Liver (tissue), 9 donors: ENCODE results near the gene PRICKLE1. TPM values are rescaled to one million over a fixed set of nuclear protein-coding genes. Genes with fewer than 3 reads are reported as not detected.
A peak's percentile ranks its signal among the peaks of the same experiment; 100 is the strongest.

Experiments used
- DNase-seq: peaks from one replicate; pipeline ENCODE4 v3.0.0-alpha.2; 2017; ENCODE audit warnings: low spot score
- H3K27ac ChIP-seq, 2 donors: one replicate each; pipeline ENCODE4 v1.7.0; 2013; ENCODE audit warnings: inconsistent platforms in 2 of 2, low read length in 2 of 2, control low read depth in 1 of 2, low read depth in 1 of 2, mild to moderate bottlenecking in 1 of 2
- H3K27me3 ChIP-seq, 4 donors: one replicate each; pipeline versions ENCODE4 v1.6.1 to v1.7.0; 2013; ENCODE audit warnings: low read length in 3 of 4, inconsistent platforms in 1 of 4, mild to moderate bottlenecking in 1 of 4, moderate library complexity in 1 of 4; ENCODE audit not compliant: control insufficient read depth in 4 of 4, insufficient read depth in 4 of 4
- H3K36me3 ChIP-seq, 4 donors: one replicate each; pipeline versions ENCODE4 v1.6.1 to v1.7.0; 2013; ENCODE audit warnings: low read length in 3 of 4, mild to moderate bottlenecking in 3 of 4, low read depth in 1 of 4, moderate library complexity in 1 of 4; ENCODE audit not compliant: control insufficient read depth in 4 of 4, insufficient read depth in 3 of 4
- H3K4me1 ChIP-seq, 4 donors: one replicate each; pipeline versions ENCODE4 v1.6.1 to v1.7.0; 2013; ENCODE audit warnings: low read length in 3 of 4, mild to moderate bottlenecking in 3 of 4, moderate library complexity in 1 of 4; ENCODE audit not compliant: control insufficient read depth in 4 of 4, insufficient read depth in 4 of 4
- H3K4me3 ChIP-seq, 3 donors: one replicate each; pipeline versions ENCODE4 v1.6.1 to v1.7.0; 2013; ENCODE audit warnings: low read length in 3 of 3, control low read depth in 1 of 3, low read depth in 1 of 3, mild to moderate bottlenecking in 1 of 3
- H3K9ac ChIP-seq, 2 donors: one replicate each; pipeline ENCODE4 v1.7.0; 2013; ENCODE audit warnings: low read length in 2 of 2, mild to moderate bottlenecking in 2 of 2, moderate library complexity in 2 of 2, control low read depth in 1 of 2, low read depth in 1 of 2
- H3K9me3 ChIP-seq, 4 donors: one replicate each; pipeline versions ENCODE4 v1.6.1 to v1.7.0; 2013; ENCODE audit warnings: low read length in 3 of 4; ENCODE audit not compliant: control insufficient read depth in 4 of 4
- EGR1 ChIP-seq, 2 donors: IDR thresholded peaks; 2 replicates each; pipeline ENCODE4 v1.6.1; 2016 to 2018; ENCODE audit warnings: antibody characterized with exemption in 2 of 2, low read depth in 2 of 2
- FOXA2 ChIP-seq: IDR thresholded peaks from 2 replicates; pipeline ENCODE4 v1.6.1; 2016; ENCODE audit warnings: antibody characterized with exemption
- HNF4A ChIP-seq, 2 donors: conservative IDR thresholded peaks; 2 replicates each; pipeline ENCODE4 v1.6.1; 2016; ENCODE audit warnings: antibody characterized with exemption in 2 of 2, mild to moderate bottlenecking in 2 of 2
- HNF4G ChIP-seq: IDR thresholded peaks from 2 replicates; pipeline ENCODE4 v1.6.1; 2016; ENCODE audit warnings: antibody characterized with exemption
- MAX ChIP-seq: IDR thresholded peaks from 2 replicates; pipeline ENCODE4 v1.6.1; 2016; ENCODE audit warnings: antibody characterized with exemption
- NR2F2 ChIP-seq: IDR thresholded peaks from 2 replicates; pipeline ENCODE4 v1.6.1; 2016; ENCODE audit warnings: antibody characterized with exemption
- RAD21 ChIP-seq, 2 donors: IDR thresholded peaks; 2 replicates each; pipeline ENCODE4 v1.6.1; 2016; ENCODE audit warnings: antibody characterized with exemption in 2 of 2, mild to moderate bottlenecking in 2 of 2
- REST ChIP-seq: IDR thresholded peaks from 2 replicates; pipeline ENCODE4 v1.6.1; 2016; ENCODE audit warnings: antibody characterized with exemption, mild to moderate bottlenecking
- RXRA ChIP-seq, 2 donors: IDR thresholded peaks; 2 replicates each; pipeline ENCODE4 v1.6.1; 2017 to 2018; ENCODE audit warnings: antibody characterized with exemption in 2 of 2, mild to moderate bottlenecking in 1 of 2
- SP1 ChIP-seq: IDR thresholded peaks from 2 replicates; pipeline ENCODE4 v1.6.1; 2018; ENCODE audit warnings: antibody characterized with exemption, mild to moderate bottlenecking
- ZBTB33 ChIP-seq: IDR thresholded peaks from 2 replicates; pipeline ENCODE4 v1.6.1; 2016; ENCODE audit warnings: antibody characterized with exemption
- WGBS: extraction: QIAGEN DNeasy Blood & Tissue Kit; methylation state at CpG from one replicate; pipeline ENCODE4 v1.1.7; 2013; 5-methylcytosine and 5-hydroxymethylcytosine counted together
- polyA plus RNA-seq, 2 donors: library from polyadenylated mRNA; stranded (reverse) in 1 of 2; unstranded in 1 of 2; fragments of 200-250 nt in 1 of 2; fragments of >200 nt in 1 of 2; fragmentation: Nextera tagmentation in 1 of 2; extraction: Ambion mirVana in 1 of 2; gene quantifications; one replicate each; pipeline versions ENCODE4 v1.2.1 to v1.2.3, GENCODE V29; 2013 to 2015
- total RNA-seq, 2 donors: library from RNA; depleted of rRNA; stranded (reverse); fragments of >200 nt; gene quantifications; one replicate each; pipeline ENCODE4 v1.2.3, GENCODE V29; 2014
- donor health status: healthy.
- donor health status: healthy.
- donor health status: healthy.
- donor health status: healthy.
- donor health status: healthy.

The PRICKLE1 gene
- total and polyA plus RNA-seq, 4 donors = 0.59 to 5.7 (median 2.2) TPM

GRCh38 chr12:42587601-42588523, 1.7 kb downstream of the PRICKLE1 start:
- Histone ChIP-seq H3K9ac (no peak overlapping the region), H3K9me3 (no peaks in the 10 kb centered on the region), H3K36me3 (no peaks in the 10 kb centered on the region), H3K4me1 (peaks cover 4 to 18% (median 14%) of the 10 kb centered on the region in 4 donors), H3K27ac (no peak overlapping the region), H3K27me3 (peaks cover 0 to 12% (median 3%) of the 10 kb centered on the region in 4 donors), H3K4me3 (peak overlapping the region in 1 of 3 donors; percentile 75)
- DNase-seq = no peak
- 31% methylated on average over 7 of the region's 7 CpGs for WGBS
- TF ChIP-seq RXRA (IDR thresholded peaks at IDR 0.05) (no peak), NR2F2 (no peak), MAX (no peak), RAD21 (IDR thresholded peaks at IDR 0.05) (no peak), EGR1 (IDR thresholded peaks at IDR 0.05; ENCODE audit: low read depth in 2 of 2) (no peak), HNF4A (conservative IDR thresholded peaks at IDR 0.05) (no peak), SP1 (no peak), HNF4G (no peak), FOXA2 (no peak), ZBTB33 (no peak)

GRCh38 chr12:42586268-42586667, 3.3 kb downstream of the PRICKLE1 start:
- H3K36me3 ChIP-seq = no peaks in the 10 kb centered on the region
- 83% methylated on average over 1 of the region's 1 CpG for WGBS
- H3K4me3 ChIP-seq = no peak overlapping the region
- peaks cover 0 to 12% (median 3%) of the 10 kb centered on the region in 4 donors for H3K27me3 ChIP-seq
- TF ChIP-seq FOXA2 (no peak), REST (no peak), RXRA (IDR thresholded peaks at IDR 0.05) (no peak), NR2F2 (no peak), HNF4A (conservative IDR thresholded peaks at IDR 0.05) (no peak), ZBTB33 (no peak), EGR1 (IDR thresholded peaks at IDR 0.05; ENCODE audit: low read depth in 2 of 2) (no peak)
- no peak overlapping the region for H3K27ac ChIP-seq
- no peak overlapping the region for H3K9ac ChIP-seq
- peaks cover 4 to 18% (median 14%) of the 10 kb centered on the region in 4 donors for H3K4me1 ChIP-seq
- no peaks in the 10 kb centered on the region for H3K9me3 ChIP-seq
- no peak for DNase-seq
